Measurements from ENCODE around the gene OR2F2.

Gene OR2F2

GRCh38 chr7:143892527-143893300 lies 42.3 kb upstream of the OR2F2 start:
- Histone ChIP-seq H3K9me3 (ENCODE audit: insufficient read depth, low read length) (no peaks in the 10 kb centered on the region), H3K9ac (ENCODE audit: insufficient read length, low read depth) (no peak overlapping the region), H3K27me3 (ENCODE audit: insufficient read depth, insufficient read length) (no peaks in the 10 kb centered on the region), H3K4me3 (ENCODE audit: insufficient read length, low read depth) (no peak overlapping the region), H3K36me3 (ENCODE audit: insufficient read depth, insufficient read length, low read length) (peaks cover 6% of the 10 kb centered on the region), H3K4me1 (ENCODE audit: insufficient read depth, insufficient read length) (no peaks in the 10 kb centered on the region)
- TF ChIP-seq SUZ12 (IDR thresholded peaks at IDR 0.05; ENCODE audit: extremely low read depth, insufficient read depth, insufficient read length) (no peak), YY1 (IDR thresholded peaks at IDR 0.05; ENCODE audit: insufficient read depth, insufficient read length) (no peak), ZNF274 (IDR thresholded peaks at IDR 0.05; ENCODE audit: low read depth, low read length) (no peak)
- DNase-seq (ENCODE audit: low read depth, low spot score): no peak

- TF ChIP-seq YY1 (IDR thresholded peaks at IDR 0.05; ENCODE audit: insufficient read depth, insufficient read length): no peak
- no peak for TF ChIP-seq ZNF274 (IDR thresholded peaks at IDR 0.05; ENCODE audit: low read depth, low read length)
- TF ChIP-seq SUZ12 (IDR thresholded peaks at IDR 0.05; ENCODE audit: extremely low read depth, insufficient read depth, insufficient read length): no peak
- H3K36me3 ChIP-seq (ENCODE audit: insufficient read depth, insufficient read length, low read length): peaks cover 5% of the 10 kb centered on the region
- H3K9me3 ChIP-seq (ENCODE audit: insufficient read depth, low read length): no peaks in the 10 kb centered on the region
- no peaks in the 10 kb centered on the region for H3K27me3 ChIP-seq (ENCODE audit: insufficient read depth, insufficient read length)
- no peak for DNase-seq (ENCODE audit: low read depth, low spot score)
- no peaks in the 10 kb centered on the region for H3K4me1 ChIP-seq (ENCODE audit: insufficient read depth, insufficient read length)
- H3K9ac ChIP-seq (ENCODE audit: insufficient read length, low read depth): no peak overlapping the region
- H3K4me3 ChIP-seq (ENCODE audit: insufficient read length, low read depth): no peak overlapping the region
Observed at GRCh38 chr7:143896667-143897066, 38.4 kb upstream of the OR2F2 start.

GRCh38 chr7:143898810-143899209 lies 36.2 kb upstream of the OR2F2 start:
- peaks cover 5% of the 10 kb centered on the region for H3K36me3 ChIP-seq (ENCODE audit: insufficient read depth, insufficient read length, low read length)
- H3K4me1 ChIP-seq (ENCODE audit: insufficient read depth, insufficient read length): no peaks in the 10 kb centered on the region
- no peaks in the 10 kb centered on the region for H3K9me3 ChIP-seq (ENCODE audit: insufficient read depth, low read length)
- H3K9ac ChIP-seq (ENCODE audit: insufficient read length, low read depth): no peak overlapping the region
- H3K4me3 ChIP-seq (ENCODE audit: insufficient read length, low read depth): no peak overlapping the region
- H3K27me3 ChIP-seq (ENCODE audit: insufficient read depth, insufficient read length): no peaks in the 10 kb centered on the region
- no peak for TF ChIP-seq YY1 (IDR thresholded peaks at IDR 0.05; ENCODE audit: insufficient read depth, insufficient read length)
- no peak for TF ChIP-seq ZNF274 (IDR thresholded peaks at IDR 0.05; ENCODE audit: low read depth, low read length)
- no peak for TF ChIP-seq SUZ12 (IDR thresholded peaks at IDR 0.05; ENCODE audit: extremely low read depth, insufficient read depth, insufficient read length)
- no peak for DNase-seq (ENCODE audit: low read depth, low spot score)

GRCh38 chr7:143900230-143900766 lies 34.7 kb upstream of the OR2F2 start:
- DNase-seq (ENCODE audit: low read depth, low spot score): no peak
- Histone ChIP-seq H3K36me3 (ENCODE audit: insufficient read depth, insufficient read length, low read length) (peaks cover 5% of the 10 kb centered on the region), H3K9ac (ENCODE audit: insufficient read length, low read depth) (peak overlapping the region; percentile 8), H3K4me1 (ENCODE audit: insufficient read depth, insufficient read length) (no peaks in the 10 kb centered on the region), H3K27me3 (ENCODE audit: insufficient read depth, insufficient read length) (no peaks in the 10 kb centered on the region), H3K9me3 (ENCODE audit: insufficient read depth, low read length) (no peaks in the 10 kb centered on the region), H3K4me3 (ENCODE audit: insufficient read length, low read depth) (peak overlapping the region; percentile 67)
- TF ChIP-seq YY1 (IDR thresholded peaks at IDR 0.05; ENCODE audit: insufficient read depth, insufficient read length) (no peak), SUZ12 (IDR thresholded peaks at IDR 0.05; ENCODE audit: extremely low read depth, insufficient read depth, insufficient read length) (no peak), ZNF274 (IDR thresholded peaks at IDR 0.05; ENCODE audit: low read depth, low read length) (no peak)

GRCh38 chr7:143901332-143901667 lies 33.7 kb upstream of the OR2F2 start:
- H3K27me3 ChIP-seq (ENCODE audit: insufficient read depth, insufficient read length): no peaks in the 10 kb centered on the region
- peak overlapping the region; percentile 67 for H3K4me3 ChIP-seq (ENCODE audit: insufficient read length, low read depth)
- no peak for TF ChIP-seq YY1 (IDR thresholded peaks at IDR 0.05; ENCODE audit: insufficient read depth, insufficient read length)
- no peak for TF ChIP-seq ZNF274 (IDR thresholded peaks at IDR 0.05; ENCODE audit: low read depth, low read length)
- no peak for TF ChIP-seq SUZ12 (IDR thresholded peaks at IDR 0.05; ENCODE audit: extremely low read depth, insufficient read depth, insufficient read length)
- no peaks in the 10 kb centered on the region for H3K9me3 ChIP-seq (ENCODE audit: insufficient read depth, low read length)
- peaks cover 5% of the 10 kb centered on the region for H3K36me3 ChIP-seq (ENCODE audit: insufficient read depth, insufficient read length, low read length)
- H3K4me1 ChIP-seq (ENCODE audit: insufficient read depth, insufficient read length): no peaks in the 10 kb centered on the region
- H3K9ac ChIP-seq (ENCODE audit: insufficient read length, low read depth): peak overlapping the region; percentile 87
- peak; percentile 43 for DNase-seq (ENCODE audit: low read depth, low spot score)

GRCh38 chr7:143901668-143902331 lies 33.2 kb upstream of the OR2F2 start, which contains the start of gene TCAF1:
TSS of gene TCAF1 (minus strand) at chr7:143902176. CDS start at chr7:143876608, 25,568 bp downstream.
- H3K4me1 ChIP-seq (ENCODE audit: insufficient read depth, insufficient read length): no peaks in the 10 kb centered on the region
- H3K4me3 ChIP-seq (ENCODE audit: insufficient read length, low read depth): peak within 1 kb of the TSS; percentile 67
- peak within 1 kb of the TSS; percentile 87 for H3K9ac ChIP-seq (ENCODE audit: insufficient read length, low read depth)
- H3K9me3 ChIP-seq (ENCODE audit: insufficient read depth, low read length): no peaks in the 10 kb centered on the region
- DNase-seq (ENCODE audit: low read depth, low spot score): peak; percentile 95
- H3K27me3 ChIP-seq (ENCODE audit: insufficient read depth, insufficient read length): no peaks in the 10 kb centered on the region
- peaks cover 5% of the 10 kb centered on the region for H3K36me3 ChIP-seq (ENCODE audit: insufficient read depth, insufficient read length, low read length)
- no peak for TF ChIP-seq ZNF274 (IDR thresholded peaks at IDR 0.05; ENCODE audit: low read depth, low read length)
- TF ChIP-seq SUZ12 (IDR thresholded peaks at IDR 0.05; ENCODE audit: extremely low read depth, insufficient read depth, insufficient read length): no peak
- no peak for TF ChIP-seq YY1 (IDR thresholded peaks at IDR 0.05; ENCODE audit: insufficient read depth, insufficient read length)

GRCh38 chr7:143902332-143902899 lies 32.6 kb upstream of the OR2F2 start:
- Histone ChIP-seq H3K9ac (ENCODE audit: insufficient read length, low read depth) (no peak overlapping the region), H3K4me3 (ENCODE audit: insufficient read length, low read depth) (no peak overlapping the region)
- TF ChIP-seq YY1 (IDR thresholded peaks at IDR 0.05; ENCODE audit: insufficient read depth, insufficient read length) (no peak), SUZ12 (IDR thresholded peaks at IDR 0.05; ENCODE audit: extremely low read depth, insufficient read depth, insufficient read length) (no peak), ZNF274 (IDR thresholded peaks at IDR 0.05; ENCODE audit: low read depth, low read length) (no peak)

More at GRCh38 chr7:143902332-143902899, 32.6 kb upstream of the OR2F2 start:
- Histone ChIP-seq H3K9me3 (ENCODE audit: insufficient read depth, low read length) (no peaks in the 10 kb centered on the region), H3K27me3 (ENCODE audit: insufficient read depth, insufficient read length) (no peaks in the 10 kb centered on the region), H3K36me3 (ENCODE audit: insufficient read depth, insufficient read length, low read length) (peaks cover 5% of the 10 kb centered on the region), H3K4me1 (ENCODE audit: insufficient read depth, insufficient read length) (no peaks in the 10 kb centered on the region)
- DNase-seq (ENCODE audit: low read depth, low spot score): no peak
